Measurements from ENCODE around the gene ABCA1. TPM values are rescaled to one million over a fixed set of nuclear protein-coding genes. Genes with fewer than 3 reads are reported as not detected.

ABCA1 gene
- total RNA-seq, 2 donors from 2014 or later, result 21.6 to 34.8 TPM

DNA sequence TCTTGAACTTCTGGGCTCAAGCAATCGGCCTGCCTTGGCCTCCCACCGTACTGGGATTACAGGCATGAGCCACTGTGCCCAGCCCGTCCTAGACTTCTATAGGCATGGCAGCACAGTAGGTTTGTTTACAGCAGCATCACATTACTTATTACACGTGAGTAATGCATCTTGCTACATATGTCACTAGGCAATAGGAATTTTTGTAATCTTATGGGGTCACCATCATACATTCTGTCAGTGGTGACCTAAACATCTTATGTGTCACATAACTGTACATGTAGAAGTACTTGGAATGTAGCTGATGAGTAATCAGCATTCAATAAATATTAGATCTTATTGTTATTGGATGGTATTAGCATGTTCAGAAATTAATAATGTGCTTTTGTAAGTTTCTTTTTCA lies 22.9 kb upstream of the ABCA1 start:
- no peak for DNase-seq
- no peaks in the 10 kb centered on the region for H3K36me3 ChIP-seq (ENCODE audit: control insufficient read depth, insufficient read depth, low read length)
- H3K27me3 ChIP-seq (ENCODE audit: control insufficient read depth, insufficient read depth, low read length, poor library complexity, severe bottlenecking), result no peaks in the 10 kb centered on the region
- Mint-ChIP-seq H3K27ac (no peak overlapping the region), H3K4me3 (no peak overlapping the region), H3K36me3 (ENCODE audit: low read depth) (no peaks in the 10 kb centered on the region), H3K9me3 (no peaks in the 10 kb centered on the region), H3K4me1 (no peaks in the 10 kb centered on the region), H3K27me3 (ENCODE audit: insufficient read depth) (no peaks in the 10 kb centered on the region)
- WGBS, 2 experiments (ENCODE audit: insufficient coverage in 1 of 2, insufficient read length in 1 of 2), result 93 to 98% methylated on average over 2 to 4 of the region's 4 CpGs
- H3K9me3 ChIP-seq (ENCODE audit: control insufficient read depth, low read length), result no peaks in the 10 kb centered on the region
- H3K4me3 ChIP-seq (ENCODE audit: low read length), result no peak overlapping the region
- H3K9ac ChIP-seq (ENCODE audit: extremely low read depth, low read length, poor library complexity, severe bottlenecking), result no peak overlapping the region
- H3K27ac ChIP-seq (ENCODE audit: low read depth, low read length), result no peak overlapping the region
- peaks cover 4% of the 10 kb centered on the region for H3K4me1 ChIP-seq (ENCODE audit: control insufficient read depth, insufficient read depth, low read length)
- no peak for TF ChIP-seq CTCF (conservative IDR thresholded peaks at IDR 0.05)

- Histone ChIP-seq H3K27ac (ENCODE audit: low read depth, low read length) (no peak overlapping the region), H3K9ac (ENCODE audit: extremely low read depth, low read length, poor library complexity, severe bottlenecking) (no peak overlapping the region), H3K27me3 (ENCODE audit: control insufficient read depth, insufficient read depth, low read length, poor library complexity, severe bottlenecking) (no peaks in the 10 kb centered on the region), H3K36me3 (ENCODE audit: control insufficient read depth, insufficient read depth, low read length) (no peaks in the 10 kb centered on the region), H3K9me3 (ENCODE audit: control insufficient read depth, low read length) (no peaks in the 10 kb centered on the region), H3K4me1 (ENCODE audit: control insufficient read depth, insufficient read depth, low read length) (peaks cover 4% of the 10 kb centered on the region), H3K4me3 (ENCODE audit: low read length) (no peak overlapping the region)
- Mint-ChIP-seq H3K4me1 (no peaks in the 10 kb centered on the region), H3K9me3 (no peaks in the 10 kb centered on the region), H3K36me3 (ENCODE audit: low read depth) (no peaks in the 10 kb centered on the region), H3K4me3 (no peak overlapping the region), H3K27ac (no peak overlapping the region), H3K27me3 (ENCODE audit: insufficient read depth) (no peaks in the 10 kb centered on the region)
- WGBS, 2 experiments (ENCODE audit: insufficient coverage in 1 of 2, insufficient read length in 1 of 2), result 91 to 100% methylated on average over 1 to 3 of the region's 3 CpGs
- no peak for TF ChIP-seq CTCF (conservative IDR thresholded peaks at IDR 0.05)
- DNase-seq, result no peak
These were observed 20.3 kb upstream of the ABCA1 start for GRCh38 chr9:104948277-104948676.

GRCh38 chr9:104944871-104945270 lies 16.9 kb upstream of the ABCA1 start:
- peaks cover 6% of the 10 kb centered on the region for H3K4me1 Mint-ChIP-seq
- Histone ChIP-seq H3K9me3 (ENCODE audit: control insufficient read depth, low read length) (no peaks in the 10 kb centered on the region), H3K4me3 (ENCODE audit: low read length) (no peak overlapping the region), H3K27me3 (ENCODE audit: control insufficient read depth, insufficient read depth, low read length, poor library complexity, severe bottlenecking) (no peaks in the 10 kb centered on the region), H3K27ac (ENCODE audit: low read depth, low read length) (no peak overlapping the region), H3K9ac (ENCODE audit: extremely low read depth, low read length, poor library complexity, severe bottlenecking) (no peak overlapping the region), H3K36me3 (ENCODE audit: control insufficient read depth, insufficient read depth, low read length) (no peaks in the 10 kb centered on the region), H3K4me1 (ENCODE audit: control insufficient read depth, insufficient read depth, low read length) (no peaks in the 10 kb centered on the region)
- H3K27ac Mint-ChIP-seq, result no peak overlapping the region
- no peaks in the 10 kb centered on the region for H3K9me3 Mint-ChIP-seq
- TF ChIP-seq CTCF (conservative IDR thresholded peaks at IDR 0.05), result no peak
- DNase-seq, result no peak
- WGBS, 2 experiments (ENCODE audit: insufficient coverage in 1 of 2, insufficient read length in 1 of 2), result 97 to 100% methylated on average over 1 to 3 of the region's 3 CpGs
- no peak overlapping the region for H3K4me3 Mint-ChIP-seq
- no peaks in the 10 kb centered on the region for H3K36me3 Mint-ChIP-seq (ENCODE audit: low read depth)
- H3K27me3 Mint-ChIP-seq (ENCODE audit: insufficient read depth), result no peaks in the 10 kb centered on the region
